ENCODE results near the gene HPCAL1.

The HPCAL1 gene

GRCh38 chr2:10337449-10338269, 35.0 kb downstream of the HPCAL1 start:
- no peak for DNase-seq (ENCODE audit: low spot score)

GRCh38 chr2:10338270-10339188, 35.8 kb downstream of the HPCAL1 start:
- DNase-seq (ENCODE audit: low spot score): no peak

GRCh38 chr2:10339647-10340592, 37.2 kb downstream of the HPCAL1 start:
- no peak for DNase-seq (ENCODE audit: low spot score)

GRCh38 chr2:10340593-10340975, 37.9 kb downstream of the HPCAL1 start:
- no peak for DNase-seq (ENCODE audit: low spot score)

- no peak for DNase-seq (ENCODE audit: low spot score)
Measured at GRCh38 chr2:10341193-10341592, 38.5 kb downstream of the HPCAL1 start.

GRCh38 chr2:10342245-10342951, 39.7 kb downstream of the HPCAL1 start:
- DNase-seq (ENCODE audit: low spot score): no peak

GRCh38 chr2:10343191-10343590, 40.5 kb downstream of the HPCAL1 start:
- DNase-seq (ENCODE audit: low spot score): no peak

GRCh38 chr2:10343658-10344057, 41.0 kb downstream of the HPCAL1 start:
- DNase-seq (ENCODE audit: low spot score): no peak

- DNase-seq (ENCODE audit: low spot score): no peak
Measured at GRCh38 chr2:10344105-10345066, 41.7 kb downstream of the HPCAL1 start.

- DNase-seq (ENCODE audit: low spot score): no peak
Measured at GRCh38 chr2:10345126-10345525, 42.4 kb downstream of the HPCAL1 start.

GRCh38 chr2:10345813-10346212, 43.1 kb downstream of the HPCAL1 start:
- no peak for DNase-seq (ENCODE audit: low spot score)

GRCh38 chr2:10346929-10347561, 44.3 kb downstream of the HPCAL1 start:
- no peak for DNase-seq (ENCODE audit: low spot score)

- DNase-seq (ENCODE audit: low spot score): no peak
Measured at GRCh38 chr2:10347562-10347948, 44.9 kb downstream of the HPCAL1 start.

- no peak for DNase-seq (ENCODE audit: low spot score)
Measured at GRCh38 chr2:10348891-10349290, 46.2 kb downstream of the HPCAL1 start.

- DNase-seq (ENCODE audit: low spot score): no peak
Measured at GRCh38 chr2:10350761-10351160, 48.1 kb downstream of the HPCAL1 start.

GRCh38 chr2:10352361-10352760, 49.7 kb downstream of the HPCAL1 start:
- no peak for DNase-seq (ENCODE audit: low spot score)

- DNase-seq (ENCODE audit: low spot score): no peak
Measured at GRCh38 chr2:10352972-10353371, 50.3 kb downstream of the HPCAL1 start.

GRCh38 chr2:10353931-10354330, 51.2 kb downstream of the HPCAL1 start:
- DNase-seq (ENCODE audit: low spot score): no peak

- no peak for DNase-seq (ENCODE audit: low spot score)
Measured at GRCh38 chr2:10354399-10354798, 51.7 kb downstream of the HPCAL1 start.
